ENCODE measurements around the gene RAB40B.

The RAB40B gene

GRCh38 chr17:82716203-82717010 lies 17.9 kb upstream of the RAB40B start, which contains the start of gene FN3KRP:
TSS of gene FN3KRP (plus strand) at chr17:82716706. CDS start at chr17:82716756, 50 bp downstream.
- DNase-seq, result no peak

- no peak for DNase-seq
These were observed 14.7 kb upstream of the RAB40B start for GRCh38 chr17:82713071-82713723.

- DNase-seq, result no peak
These were observed 12.2 kb upstream of the RAB40B start for GRCh38 chr17:82710499-82711232.

DNA sequence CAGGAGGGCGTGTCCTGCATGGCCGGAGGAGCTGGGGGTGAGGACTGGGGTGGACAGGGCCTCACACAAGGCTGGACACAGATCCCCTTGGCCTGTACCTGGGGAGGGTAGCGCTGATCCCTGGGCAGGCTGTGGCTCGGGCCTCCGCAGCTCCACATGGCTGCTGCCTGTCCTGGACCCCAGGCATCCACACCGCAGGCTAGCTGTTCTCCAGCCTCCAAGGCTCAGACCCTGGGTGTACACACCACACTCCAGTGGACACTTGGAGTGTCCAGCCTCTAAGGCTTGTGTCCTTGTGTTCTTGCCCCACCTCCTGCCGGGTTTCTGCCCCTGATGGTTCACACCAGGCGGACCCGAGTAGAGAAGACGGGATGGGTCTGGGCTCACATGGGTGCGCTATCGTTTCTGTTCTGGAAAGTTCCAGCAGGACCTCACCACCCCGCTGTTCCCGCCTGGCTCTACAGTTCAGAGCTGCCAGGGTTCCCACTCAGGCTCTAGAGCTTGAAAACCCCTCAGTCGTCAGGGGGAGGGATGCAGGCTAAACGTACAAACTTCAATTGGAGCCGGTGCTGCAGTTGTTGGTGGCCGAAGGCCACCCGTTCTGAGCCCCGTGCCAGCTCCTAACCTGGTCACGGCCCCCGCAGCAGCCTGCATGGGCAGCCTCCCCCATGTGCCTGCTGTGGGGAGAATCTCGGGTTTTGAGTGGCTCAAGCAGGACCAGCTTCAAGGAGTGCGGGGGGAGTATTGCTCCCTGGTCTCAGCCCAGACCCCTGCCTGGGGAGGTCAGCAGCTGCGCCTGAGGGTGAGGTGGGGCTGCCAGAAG lies 11.4 kb upstream of the RAB40B start:
- no peak for DNase-seq

DNA sequence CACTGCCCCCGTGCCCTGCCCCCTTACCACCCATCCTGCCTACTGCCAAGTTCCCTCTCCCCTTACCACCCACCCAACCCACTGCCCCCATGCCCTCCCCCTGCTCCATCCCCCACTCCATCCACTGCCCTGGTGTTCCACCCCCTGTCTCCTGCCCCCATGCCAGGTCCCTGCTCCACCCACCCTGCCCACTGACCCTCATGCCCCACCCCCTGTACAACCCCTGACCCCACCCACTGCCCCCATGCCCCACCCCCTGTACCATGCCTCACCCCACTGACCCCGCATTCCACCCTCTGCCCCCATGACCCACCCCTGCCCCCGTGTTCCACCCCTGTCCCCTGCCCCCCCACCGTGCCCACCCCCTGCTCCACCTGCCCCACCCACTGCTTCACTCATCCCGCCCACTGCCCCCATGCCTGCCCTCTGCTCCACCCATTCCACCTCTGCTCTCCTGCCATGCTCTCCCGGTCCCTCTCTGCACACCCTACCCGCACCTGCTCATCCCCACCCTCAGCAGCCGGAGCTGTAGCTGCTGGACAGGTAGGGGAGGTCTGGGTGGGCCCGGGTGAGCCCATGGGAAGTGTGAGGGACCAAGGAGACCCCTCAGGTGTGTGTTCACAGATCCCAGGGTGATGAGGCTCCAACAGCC lies 10.7 kb upstream of the RAB40B start:
- DNase-seq, result no peak

DNA sequence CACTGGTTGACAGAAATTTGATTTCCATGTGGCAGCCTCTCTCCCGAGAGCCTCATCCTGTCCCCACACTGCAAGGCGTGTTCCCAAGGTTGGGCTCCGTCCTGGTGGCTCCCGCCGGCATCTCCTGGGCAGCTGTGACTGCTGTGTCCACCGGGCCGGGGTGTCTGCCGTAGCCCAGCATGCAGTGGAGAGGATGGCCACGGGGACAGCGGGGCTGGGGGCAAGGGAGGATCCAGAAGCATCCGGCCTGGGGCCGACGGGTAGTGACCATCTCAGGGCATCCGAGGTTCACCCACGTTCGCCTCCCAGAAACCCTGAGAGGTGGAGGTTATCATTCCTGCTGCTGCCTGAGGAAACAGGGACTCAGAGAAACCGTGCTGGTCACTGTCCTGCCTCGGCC lies 7.3 kb upstream of the RAB40B start:
- no peak for DNase-seq

DNA sequence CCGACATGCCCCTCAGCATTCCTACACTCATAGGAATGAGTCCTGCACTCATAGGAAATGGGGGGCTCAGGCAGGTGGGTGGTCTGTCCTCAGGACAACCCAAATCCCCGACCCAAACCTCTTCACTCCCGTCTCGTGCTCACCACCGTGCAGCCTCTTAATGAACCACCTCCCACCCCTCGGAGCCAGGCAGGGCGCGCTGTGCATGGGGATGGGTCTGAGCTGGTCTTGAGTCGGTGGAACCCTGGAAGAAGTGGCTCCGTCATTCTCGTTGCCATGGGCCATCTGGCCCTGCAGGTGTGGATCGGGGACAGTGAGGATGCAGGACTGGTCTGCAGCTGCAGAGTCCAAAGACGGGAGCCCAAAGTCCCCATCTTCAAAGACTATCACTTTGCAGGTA lies 6.4 kb upstream of the RAB40B start:
- DNase-seq, result no peak

DNA sequence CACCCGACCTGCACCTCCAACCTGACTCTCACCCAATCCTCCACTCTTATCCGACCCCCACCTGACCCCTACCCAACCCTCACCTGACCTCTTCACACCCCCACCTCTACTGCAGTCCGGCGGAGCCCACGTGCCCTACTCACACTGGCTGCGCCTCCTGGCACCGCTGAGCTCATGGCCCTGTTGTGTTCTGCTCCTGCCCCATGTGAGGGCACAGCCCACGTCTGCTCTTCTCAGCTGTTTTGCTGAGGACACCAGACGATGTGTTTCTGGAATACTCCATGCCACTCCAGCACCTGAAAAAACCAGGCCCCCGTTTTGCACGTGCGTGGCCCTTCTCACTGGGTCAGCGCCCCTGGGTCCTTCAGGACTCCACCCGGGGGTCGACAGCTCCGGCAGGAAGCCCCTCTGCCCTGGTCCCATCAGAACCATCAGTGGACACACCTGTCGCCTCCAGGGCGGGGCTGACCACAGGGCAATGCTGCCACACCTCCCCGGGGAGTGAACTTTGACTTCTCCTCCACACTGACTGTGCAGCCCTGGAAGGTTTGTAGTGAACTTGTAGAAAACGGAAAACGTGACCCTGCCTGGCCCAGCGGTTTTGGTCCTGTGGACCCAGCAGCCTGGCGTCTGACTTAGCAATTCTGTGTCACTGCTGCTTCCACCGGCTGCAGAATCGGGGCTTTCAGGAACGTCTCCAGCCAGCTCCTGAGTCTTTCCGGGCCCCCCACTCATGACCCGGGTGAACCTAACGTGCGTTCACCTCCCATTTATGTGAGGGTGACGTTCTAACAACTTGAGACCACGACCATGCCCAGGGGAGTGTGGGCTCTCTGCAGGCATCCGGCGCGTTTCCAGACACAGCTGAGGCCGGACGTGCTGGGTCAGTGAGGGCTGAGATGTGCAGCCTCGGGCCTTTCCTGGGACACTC lies 5.7 kb upstream of the RAB40B start:
- no peak for DNase-seq

GRCh38 chr17:82703036-82703745 lies 4.7 kb upstream of the RAB40B start:
- no peak for DNase-seq

- no peak for DNase-seq
These were observed 3.9 kb upstream of the RAB40B start for GRCh38 chr17:82702231-82702927.

DNA sequence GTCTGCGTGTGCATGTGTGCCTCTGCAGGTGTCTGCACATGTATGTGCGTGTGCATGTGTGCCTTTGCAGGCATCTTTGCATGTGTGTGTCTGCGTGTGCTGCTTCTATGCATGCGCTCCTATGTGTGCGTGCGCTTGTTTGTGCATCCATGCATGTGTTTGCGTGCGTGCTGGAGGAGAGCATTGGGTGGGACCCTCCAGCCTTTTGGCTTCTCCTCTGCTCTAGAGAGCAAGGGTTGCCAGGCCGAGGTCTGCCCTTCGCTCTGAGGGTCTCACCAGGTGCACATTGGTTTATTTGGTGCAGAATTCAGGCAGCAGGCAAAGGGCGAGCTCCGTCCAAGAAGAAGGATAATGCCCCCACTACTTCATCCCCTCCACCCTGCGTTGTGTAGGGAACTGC lies 1.1 kb upstream of the RAB40B start:
- DNase-seq, result no peak

GRCh38 chr17:82698974-82699442 lies 510 bp upstream of the RAB40B start:
- DNase-seq, result no peak

DNA sequence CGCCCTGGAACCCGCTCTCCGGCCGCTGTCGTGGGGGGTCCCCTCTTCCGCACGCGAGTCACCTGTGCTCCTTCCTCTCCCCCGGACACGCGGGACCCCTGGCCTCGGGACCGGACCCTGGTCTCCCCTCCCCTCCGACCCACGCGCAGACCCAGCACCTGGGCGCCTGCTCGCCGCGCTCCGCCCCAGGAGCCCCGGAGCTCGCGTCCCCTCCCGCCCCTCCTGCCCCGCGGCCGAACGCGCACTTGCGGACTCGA lies 762 bp downstream of the RAB40B start:
- DNase-seq, result no peak

DNA sequence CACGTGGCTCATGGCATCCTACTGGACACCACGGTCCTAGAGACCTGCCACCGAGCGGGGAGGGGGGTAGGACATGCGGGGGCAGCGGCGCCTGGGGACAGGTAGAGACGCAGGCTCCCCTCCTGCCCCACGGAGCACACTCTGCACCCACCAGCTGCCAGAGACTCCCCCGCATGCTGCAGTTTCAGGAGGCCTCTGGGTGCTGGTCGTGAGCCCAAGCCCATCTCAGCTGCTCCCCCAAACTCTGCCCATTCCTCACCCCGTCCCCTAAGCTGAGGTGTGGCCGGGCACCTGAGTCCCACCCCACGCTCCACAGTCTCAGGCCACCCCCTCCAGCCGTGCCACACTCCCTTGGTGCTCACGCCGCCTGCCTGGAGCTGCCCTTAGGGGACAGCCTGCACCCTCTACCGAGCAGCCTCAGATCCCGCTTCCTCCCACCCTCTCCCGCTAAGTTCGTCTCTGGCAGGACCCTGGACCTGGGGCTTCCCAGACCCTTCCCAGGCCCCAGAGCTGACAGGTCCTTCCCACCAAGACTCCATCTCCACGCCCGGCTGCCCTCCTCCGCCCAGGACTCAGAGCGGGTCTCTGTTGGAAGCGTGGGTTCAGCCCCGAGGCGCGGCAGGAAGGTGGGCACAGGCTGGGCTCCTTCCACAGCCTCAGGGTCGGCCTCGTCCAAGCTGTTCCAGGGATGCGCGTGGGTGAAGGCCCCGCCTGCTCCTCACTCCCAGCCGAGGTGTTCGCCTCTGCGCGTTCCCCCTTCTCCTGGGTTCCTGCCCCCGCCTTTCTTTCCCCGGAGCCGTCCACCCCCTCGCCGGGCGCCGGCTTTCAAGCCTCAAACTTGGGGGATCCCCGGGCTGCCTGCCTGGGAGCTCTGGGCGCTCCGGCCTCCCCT lies 1.3 kb downstream of the RAB40B start:
- no peak for DNase-seq

- no peak for DNase-seq
These were observed 2.2 kb downstream of the RAB40B start for GRCh38 chr17:82696259-82696658.

GRCh38 chr17:82694647-82695046 lies 3.9 kb downstream of the RAB40B start:
- DNase-seq, result no peak

GRCh38 chr17:82693168-82693867 lies 5.2 kb downstream of the RAB40B start:
- no peak for DNase-seq

GRCh38 chr17:82692268-82692667 lies 6.2 kb downstream of the RAB40B start:
- no peak for DNase-seq

Measured in NCI-H524 treated with DMSO at 0.1 percent for 48 hours (cell line).